HG03460 (cell line): Measurements from ENCODE around the gene OAS3.
"Not testable (repeated sequence)": the region's sequence is repeated elsewhere in the genome, so short reads cannot be mapped to it uniquely, and the experiment has no call there.

Source experiments
- ATAC-seq: cut with Tn5 transposase; IDR thresholded peaks from one replicate; pipeline ENCODE4 v1.9.1; 2021; ENCODE audit not compliant: unreplicated experiment

OAS3 gene

DNA sequence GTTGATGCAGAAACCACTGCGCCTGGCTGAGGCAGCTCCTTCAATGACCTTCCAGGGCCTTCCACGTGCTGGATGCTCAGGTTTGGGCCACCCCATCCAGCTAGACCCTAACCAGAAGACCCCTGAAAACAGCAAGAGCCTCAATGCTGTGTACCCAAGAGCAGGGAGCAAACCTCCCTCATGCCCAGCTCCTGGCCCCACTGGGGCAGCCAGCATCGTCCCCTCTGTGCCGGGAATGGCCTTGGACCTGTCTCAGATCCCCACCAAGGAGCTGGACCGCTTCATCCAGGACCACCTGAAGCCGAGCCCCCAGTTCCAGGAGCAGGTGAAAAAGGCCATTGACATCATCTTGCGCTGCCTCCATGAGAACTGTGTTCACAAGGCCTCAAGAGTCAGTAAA lies 10.5 kb downstream of the OAS3 start:
- no peak for ATAC-seq

- no peak for ATAC-seq
Measured at GRCh38 chr12:112950701-112951100, 12.4 kb downstream of the OAS3 start.

GRCh38 chr12:112957125-112957524 lies 18.9 kb downstream of the OAS3 start:
- ATAC-seq, result not testable (repeated sequence)

- ATAC-seq, result no peak
Measured at GRCh38 chr12:112961074-112961473, 22.8 kb downstream of the OAS3 start.

DNA sequence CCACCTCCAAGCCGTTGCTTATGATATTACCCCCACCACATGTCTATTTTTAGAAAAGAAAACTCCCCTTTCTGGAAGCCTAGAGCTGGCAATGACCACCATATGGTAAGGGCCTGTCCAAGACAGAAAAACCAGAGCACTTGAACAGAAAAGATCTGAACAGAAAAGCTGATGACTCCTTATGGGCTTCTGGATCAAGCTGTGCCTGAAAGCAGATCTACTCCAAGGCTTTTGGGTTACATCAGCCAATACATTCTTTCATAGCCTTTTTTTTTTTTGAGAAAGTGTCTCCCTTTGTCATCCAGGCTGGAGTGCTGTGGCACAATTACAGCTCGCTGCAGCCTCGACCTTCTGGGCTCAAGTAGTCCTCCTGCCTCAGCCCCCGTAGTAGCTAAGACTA lies 23.3 kb downstream of the OAS3 start:
- no peak for ATAC-seq

- ATAC-seq, result no peak
Measured at GRCh38 chr12:112962561-112962960, 24.3 kb downstream of the OAS3 start.

DNA sequence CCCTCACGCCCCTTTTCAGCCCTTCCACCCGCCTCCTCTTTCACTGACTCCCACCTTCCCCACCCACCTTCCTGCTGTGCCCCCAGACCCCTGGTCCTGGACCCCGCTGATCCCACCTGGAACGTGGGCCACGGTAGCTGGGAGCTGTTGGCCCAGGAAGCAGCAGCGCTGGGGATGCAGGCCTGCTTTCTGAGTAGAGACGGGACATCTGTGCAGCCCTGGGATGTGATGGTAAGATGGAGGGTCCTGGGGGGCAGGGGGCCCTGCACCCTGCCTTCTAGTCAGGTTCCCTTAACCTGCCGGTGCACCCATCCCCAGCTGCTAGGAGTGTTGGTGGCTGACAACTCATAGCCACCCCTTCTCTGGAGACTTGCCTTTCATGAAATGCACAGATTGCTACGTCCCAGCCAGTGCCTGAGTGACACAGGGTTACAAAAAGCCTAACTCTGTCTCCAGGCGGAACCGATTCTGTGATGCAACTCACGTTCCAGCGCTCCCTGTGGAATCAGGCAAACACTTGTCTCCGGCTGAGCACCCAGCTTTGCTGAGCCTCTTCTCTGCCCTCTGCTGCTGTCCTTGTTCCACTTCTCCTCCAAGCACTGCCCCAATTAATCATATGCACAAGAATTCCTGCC lies 25.1 kb downstream of the OAS3 start:
- no peak for ATAC-seq

DNA sequence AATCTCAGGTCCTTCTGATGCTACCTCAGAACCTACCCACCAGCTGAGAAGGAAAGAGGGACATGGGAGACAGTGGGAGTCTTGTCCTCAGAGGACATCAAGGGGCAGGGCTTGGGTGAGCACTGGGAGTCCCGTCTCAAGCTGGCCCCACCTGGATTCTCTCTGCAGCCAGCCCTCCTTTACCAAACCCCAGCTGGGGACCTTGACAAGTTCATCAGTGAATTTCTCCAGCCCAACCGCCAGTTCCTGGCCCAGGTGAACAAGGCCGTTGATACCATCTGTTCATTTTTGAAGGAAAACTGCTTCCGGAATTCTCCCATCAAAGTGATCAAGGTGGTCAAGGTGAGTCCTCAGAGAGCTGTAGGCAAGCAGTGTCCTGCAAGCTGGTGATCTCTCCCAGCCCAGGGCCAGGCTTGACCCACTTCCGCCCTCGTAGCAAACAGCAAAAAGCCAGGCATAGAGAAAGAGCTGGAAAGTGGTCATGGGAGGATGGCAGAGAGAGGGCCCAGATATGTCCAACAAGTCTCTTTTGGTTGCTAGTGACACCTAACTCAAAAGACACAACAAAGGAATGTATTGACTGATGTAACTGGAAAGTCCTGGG lies 25.9 kb downstream of the OAS3 start:
- no peak for ATAC-seq

- ATAC-seq, result no peak
Measured at GRCh38 chr12:112964915-112965314, 26.6 kb downstream of the OAS3 start.

DNA sequence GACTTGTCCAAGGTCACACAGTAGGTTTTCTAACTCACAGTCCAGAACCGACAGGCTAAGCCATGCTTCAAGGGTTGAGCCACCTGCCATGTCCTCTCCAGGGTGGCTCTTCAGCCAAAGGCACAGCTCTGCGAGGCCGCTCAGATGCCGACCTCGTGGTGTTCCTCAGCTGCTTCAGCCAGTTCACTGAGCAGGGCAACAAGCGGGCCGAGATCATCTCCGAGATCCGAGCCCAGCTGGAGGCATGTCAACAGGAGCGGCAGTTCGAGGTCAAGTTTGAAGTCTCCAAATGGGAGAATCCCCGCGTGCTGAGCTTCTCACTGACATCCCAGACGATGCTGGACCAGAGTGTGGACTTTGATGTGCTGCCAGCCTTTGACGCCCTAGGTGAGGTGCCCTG lies 27.4 kb downstream of the OAS3 start:
- ATAC-seq, result no peak

GRCh38 chr12:112967306-112967705 lies 29.0 kb downstream of the OAS3 start:
- no peak for ATAC-seq

- no peak for ATAC-seq
Measured at GRCh38 chr12:112967858-112968257, 29.6 kb downstream of the OAS3 start.

DNA sequence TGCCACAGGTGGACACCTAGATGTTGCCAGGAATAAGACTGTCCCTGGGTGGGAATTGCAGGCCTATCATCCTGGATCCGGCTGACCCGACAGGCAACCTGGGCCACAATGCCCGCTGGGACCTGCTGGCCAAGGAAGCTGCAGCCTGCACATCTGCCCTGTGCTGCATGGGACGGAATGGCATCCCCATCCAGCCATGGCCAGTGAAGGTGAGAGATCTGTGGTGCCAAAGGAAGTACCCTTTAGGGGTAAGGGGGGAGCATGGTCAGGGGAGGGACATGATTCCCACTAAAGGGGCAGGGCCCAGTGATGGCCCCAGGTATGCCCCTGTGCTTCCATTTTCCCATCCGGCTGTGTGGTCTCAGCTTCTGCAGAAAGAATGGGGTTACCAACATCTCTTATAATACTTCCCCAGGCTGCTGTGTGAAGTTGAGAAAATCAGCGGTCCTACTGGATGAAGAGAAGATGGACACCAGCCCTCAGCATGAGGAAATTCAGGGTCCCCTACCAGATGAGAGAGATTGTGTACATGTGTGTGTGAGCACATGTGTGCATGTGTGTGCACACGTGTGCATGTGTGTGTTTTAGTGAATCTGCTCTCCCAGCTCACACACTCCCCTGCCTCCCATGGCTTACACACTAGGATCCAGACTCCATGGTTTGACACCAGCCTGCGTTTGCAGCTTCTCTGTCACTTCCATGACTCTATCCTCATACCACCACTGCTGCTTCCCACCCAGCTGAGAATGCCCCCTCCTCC lies 31.5 kb downstream of the OAS3 start:
- ATAC-seq, result no peak

GRCh38 chr12:112970391-112970790 lies 32.1 kb downstream of the OAS3 start:
- ATAC-seq, result no peak

DNA sequence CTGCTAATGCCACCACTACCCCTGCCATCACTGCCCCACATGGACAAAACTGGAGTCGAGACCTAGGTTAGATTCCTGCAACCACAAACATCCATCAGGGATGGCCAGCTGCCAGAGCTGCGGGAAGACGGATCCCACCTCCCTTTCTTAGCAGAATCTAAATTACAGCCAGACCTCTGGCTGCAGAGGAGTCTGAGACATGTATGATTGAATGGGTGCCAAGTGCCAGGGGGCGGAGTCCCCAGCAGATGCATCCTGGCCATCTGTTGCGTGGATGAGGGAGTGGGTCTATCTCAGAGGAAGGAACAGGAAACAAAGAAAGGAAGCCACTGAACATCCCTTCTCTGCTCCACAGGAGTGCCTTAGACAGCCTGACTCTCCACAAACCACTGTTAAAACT lies 33.0 kb downstream of the OAS3 start:
- no peak for ATAC-seq

GRCh38 chr12:112973011-112973735 lies 34.9 kb downstream of the OAS3 start:
- no peak for ATAC-seq

GRCh38 chr12:112973818-112974231 lies 35.6 kb downstream of the OAS3 start:
- no peak for ATAC-seq

DNA sequence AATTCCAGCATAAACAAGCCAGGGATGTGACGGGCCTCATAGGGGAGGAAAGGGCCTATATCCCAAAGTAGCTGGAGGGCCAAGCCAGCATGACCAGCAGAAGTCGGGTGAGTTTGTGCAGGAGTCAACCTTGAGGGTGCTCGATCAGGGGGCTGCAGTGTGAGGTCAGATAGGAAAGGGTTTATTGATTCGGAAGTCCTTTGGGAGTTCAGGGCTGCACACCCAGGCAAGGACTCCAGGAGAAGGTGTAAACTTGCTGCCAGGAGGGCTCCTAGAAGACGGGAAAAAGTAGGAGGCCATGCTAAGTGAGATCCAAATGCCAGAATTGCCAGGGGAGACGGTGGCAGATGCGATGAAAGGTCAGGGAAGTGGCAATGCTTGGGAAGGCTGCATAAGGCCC lies 36.6 kb downstream of the OAS3 start:
- no peak for ATAC-seq

GRCh38 chr12:112977139-112977538 lies 38.9 kb downstream of the OAS3 start:
- no peak for ATAC-seq

- ATAC-seq, result no peak
Measured at GRCh38 chr12:112977641-112978040, 39.4 kb downstream of the OAS3 start.

- peak; percentile 90 for ATAC-seq
Measured at GRCh38 chr12:112978163-112979040, 40.1 kb downstream of the OAS3 start, which contains the start of gene OAS2. OAS2 (plus strand) TSS chr12:112978519; CDS start chr12:112978609, 90 bp downstream.
